DMS114 treated with DMSO at 0.1 percent for 48 hours (cell line): ENCODE data around the gene ATP9B.
"Not testable (repeated sequence)": the region's sequence is repeated elsewhere in the genome, so short reads cannot be mapped to it uniquely, and the experiment has no call there.

ENCODE experiments used
- DNase-seq: peaks from one replicate; lab custom pipeline; 2025; ENCODE audit not compliant: unreplicated experiment; lab: John Stamatoyannopoulos, UW

ATP9B gene

GRCh38 chr18:79070486-79070885 lies 1.3 kb downstream of the ATP9B start:
- no peak for DNase-seq

GRCh38 chr18:79071037-79071436 lies 1.8 kb downstream of the ATP9B start:
- DNase-seq: no peak

- DNase-seq: no peak
Observed at GRCh38 chr18:79071503-79072210, 2.5 kb downstream of the ATP9B start.

- not testable (repeated sequence) for DNase-seq
Observed at GRCh38 chr18:79072655-79073054, 3.5 kb downstream of the ATP9B start.

GRCh38 chr18:79077181-79077580 lies 8.0 kb downstream of the ATP9B start:
- no peak for DNase-seq

GRCh38 chr18:79078791-79079190 lies 9.6 kb downstream of the ATP9B start:
- not testable (repeated sequence) for DNase-seq

- no peak for DNase-seq
Observed at GRCh38 chr18:79092874-79093273, 23.7 kb downstream of the ATP9B start.

GRCh38 chr18:79093986-79094385 lies 24.8 kb downstream of the ATP9B start:
- no peak for DNase-seq

GRCh38 chr18:79095216-79095615 lies 26.0 kb downstream of the ATP9B start:
- DNase-seq: no peak

GRCh38 chr18:79100944-79101343 lies 31.8 kb downstream of the ATP9B start:
- no peak for DNase-seq

GRCh38 chr18:79102886-79103285 lies 33.7 kb downstream of the ATP9B start:
- DNase-seq: no peak

- DNase-seq: no peak
Observed at GRCh38 chr18:79104137-79104536, 34.9 kb downstream of the ATP9B start.

- DNase-seq: no peak
Observed at GRCh38 chr18:79105455-79105854, 36.3 kb downstream of the ATP9B start.

- DNase-seq: no peak
Observed at GRCh38 chr18:79106084-79106483, 36.9 kb downstream of the ATP9B start.

- DNase-seq: no peak
Observed at GRCh38 chr18:79107886-79108285, 38.7 kb downstream of the ATP9B start.

- DNase-seq: no peak
Observed at GRCh38 chr18:79108549-79109215, 39.5 kb downstream of the ATP9B start.

GRCh38 chr18:79111483-79111882 lies 42.3 kb downstream of the ATP9B start:
- no peak for DNase-seq

- DNase-seq: no peak
Observed at GRCh38 chr18:79117385-79117784, 48.2 kb downstream of the ATP9B start.

GRCh38 chr18:79117788-79118187 lies 48.6 kb downstream of the ATP9B start:
- DNase-seq: no peak

- DNase-seq: no peak
Observed at GRCh38 chr18:79118797-79119196, 49.6 kb downstream of the ATP9B start.

GRCh38 chr18:79121746-79122474 lies 52.7 kb downstream of the ATP9B start:
- DNase-seq: no peak

GRCh38 chr18:79123948-79124347 lies 54.8 kb downstream of the ATP9B start:
- no peak for DNase-seq
